ENCODE measurements around the gene GPATCH2L. TPM values are rescaled to one million over a fixed set of nuclear protein-coding genes. Genes with fewer than 3 reads are reported as not detected.

Gene GPATCH2L
- total RNA-seq, 2 donors from 2014 or later = 111 to 116 TPM

DNA sequence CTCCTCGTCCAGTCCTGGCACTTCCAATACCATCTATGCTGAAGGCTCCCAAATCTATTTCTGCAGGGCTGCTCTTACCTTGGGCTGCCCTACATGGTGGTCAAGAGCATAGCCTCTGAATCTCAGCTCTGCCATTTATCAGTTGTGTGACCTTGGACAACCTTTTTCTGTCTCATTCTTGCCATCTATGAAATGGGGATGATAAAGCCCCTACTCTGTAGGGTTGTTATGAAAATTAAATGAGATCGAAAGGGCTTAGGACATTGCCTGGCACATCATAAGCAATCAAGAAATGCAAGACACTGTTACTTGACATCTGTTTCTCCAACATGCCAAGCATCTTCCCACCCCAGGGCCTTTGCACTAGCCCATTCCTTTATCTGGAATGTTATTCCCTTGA, 45.5 kb upstream of the GPATCH2L start:
- WGBS, 2 experiments (ENCODE audit: insufficient coverage in 1 of 2, insufficient read length in 1 of 2) = 93 to 100% methylated on average over 2 of the region's 2 CpGs
- H3K27ac Mint-ChIP-seq = no peak overlapping the region

DNA sequence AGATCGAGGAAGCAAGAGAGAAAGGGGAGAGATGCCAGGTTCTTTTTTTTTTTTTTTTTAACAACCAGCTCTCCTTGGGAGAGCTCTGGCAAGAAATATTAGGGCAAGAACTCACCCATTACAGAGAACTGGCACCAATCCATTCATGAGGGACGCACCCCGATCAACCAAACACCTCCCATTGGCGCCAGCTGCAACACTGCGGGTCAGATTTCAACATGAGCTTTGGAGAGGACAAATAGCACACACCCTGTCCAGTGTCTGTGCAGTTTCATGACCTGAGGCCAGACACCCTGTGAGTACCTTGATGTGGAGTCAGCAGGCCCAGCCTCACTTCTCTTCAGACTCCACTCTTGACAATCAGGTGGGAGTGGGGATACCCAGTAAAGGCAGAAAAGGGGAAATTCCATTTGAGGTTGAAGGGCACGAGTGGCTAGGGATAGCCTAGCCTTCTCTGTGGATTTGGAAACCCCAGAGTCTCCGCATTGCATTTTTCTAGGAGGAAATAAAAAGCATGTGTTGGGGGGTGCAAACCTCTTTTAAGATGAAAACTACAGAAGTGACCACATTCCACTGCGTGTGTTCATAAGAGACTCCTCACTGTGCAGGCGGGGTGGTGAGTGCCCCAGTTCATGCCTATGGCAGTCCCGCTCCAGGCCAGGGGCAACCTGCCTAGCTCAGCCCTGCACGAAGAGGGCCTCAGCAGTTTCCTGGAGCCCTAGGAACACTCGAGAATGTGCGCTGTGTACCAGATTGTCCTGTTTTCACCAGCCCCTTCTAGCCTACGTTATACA, 42.4 kb upstream of the GPATCH2L start:
- Histone ChIP-seq H3K4me3 (ENCODE audit: low read length) (no peak overlapping the region), H3K9ac (ENCODE audit: extremely low read depth, low read length, poor library complexity, severe bottlenecking) (no peak overlapping the region), H3K27me3 (ENCODE audit: control insufficient read depth, insufficient read depth, low read length, poor library complexity, severe bottlenecking) (no peaks in the 10 kb centered on the region), H3K9me3 (ENCODE audit: control insufficient read depth, low read length) (no peaks in the 10 kb centered on the region), H3K36me3 (ENCODE audit: control insufficient read depth, insufficient read depth, low read length) (no peaks in the 10 kb centered on the region), H3K4me1 (ENCODE audit: control insufficient read depth, insufficient read depth, low read length) (no peaks in the 10 kb centered on the region), H3K27ac (ENCODE audit: low read depth, low read length) (no peak overlapping the region)
- H3K9me3 Mint-ChIP-seq = peaks cover 10% of the 10 kb centered on the region
- peaks cover 21% of the 10 kb centered on the region for H3K4me1 Mint-ChIP-seq
- TF ChIP-seq, protein P1, sequence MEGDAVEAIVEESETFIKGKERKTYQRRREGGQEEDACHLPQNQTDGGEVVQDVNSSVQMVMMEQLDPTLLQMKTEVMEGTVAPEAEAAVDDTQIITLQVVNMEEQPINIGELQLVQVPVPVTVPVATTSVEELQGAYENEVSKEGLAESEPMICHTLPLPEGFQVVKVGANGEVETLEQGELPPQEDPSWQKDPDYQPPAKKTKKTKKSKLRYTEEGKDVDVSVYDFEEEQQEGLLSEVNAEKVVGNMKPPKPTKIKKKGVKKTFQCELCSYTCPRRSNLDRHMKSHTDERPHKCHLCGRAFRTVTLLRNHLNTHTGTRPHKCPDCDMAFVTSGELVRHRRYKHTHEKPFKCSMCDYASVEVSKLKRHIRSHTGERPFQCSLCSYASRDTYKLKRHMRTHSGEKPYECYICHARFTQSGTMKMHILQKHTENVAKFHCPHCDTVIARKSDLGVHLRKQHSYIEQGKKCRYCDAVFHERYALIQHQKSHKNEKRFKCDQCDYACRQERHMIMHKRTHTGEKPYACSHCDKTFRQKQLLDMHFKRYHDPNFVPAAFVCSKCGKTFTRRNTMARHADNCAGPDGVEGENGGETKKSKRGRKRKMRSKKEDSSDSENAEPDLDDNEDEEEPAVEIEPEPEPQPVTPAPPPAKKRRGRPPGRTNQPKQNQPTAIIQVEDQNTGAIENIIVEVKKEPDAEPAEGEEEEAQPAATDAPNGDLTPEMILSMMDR (conservative IDR thresholded peaks at IDR 0.05) = no peak
- 91 to 92% methylated on average over 12 to 13 of the region's 14 CpGs for WGBS, 2 experiments (ENCODE audit: insufficient coverage in 1 of 2, insufficient read length in 1 of 2)
- no peak for DNase-seq
- no peak overlapping the region for H3K4me3 Mint-ChIP-seq
- H3K36me3 Mint-ChIP-seq (ENCODE audit: low read depth) = no peaks in the 10 kb centered on the region
- peaks cover 10% of the 10 kb centered on the region for H3K27me3 Mint-ChIP-seq (ENCODE audit: insufficient read depth)
- no peak overlapping the region for H3K27ac Mint-ChIP-seq

More for the DNA sequence above, 45.5 kb upstream of the GPATCH2L start:
- Mint-ChIP-seq H3K4me1 (peaks cover 5% of the 10 kb centered on the region), H3K27me3 (ENCODE audit: insufficient read depth) (peaks cover 6% of the 10 kb centered on the region), H3K36me3 (ENCODE audit: low read depth) (no peaks in the 10 kb centered on the region), H3K4me3 (no peak overlapping the region), H3K9me3 (peaks cover 10% of the 10 kb centered on the region)
- Histone ChIP-seq H3K9ac (ENCODE audit: extremely low read depth, low read length, poor library complexity, severe bottlenecking) (no peak overlapping the region), H3K4me1 (ENCODE audit: control insufficient read depth, insufficient read depth, low read length) (no peaks in the 10 kb centered on the region), H3K36me3 (ENCODE audit: control insufficient read depth, insufficient read depth, low read length) (no peaks in the 10 kb centered on the region), H3K27me3 (ENCODE audit: control insufficient read depth, insufficient read depth, low read length, poor library complexity, severe bottlenecking) (no peaks in the 10 kb centered on the region), H3K9me3 (ENCODE audit: control insufficient read depth, low read length) (no peaks in the 10 kb centered on the region), H3K4me3 (ENCODE audit: low read length) (no peak overlapping the region), H3K27ac (ENCODE audit: low read depth, low read length) (no peak overlapping the region)
- no peak for DNase-seq
- TF ChIP-seq, protein P1 (conservative IDR thresholded peaks at IDR 0.05) = no peak

GRCh38 chr14:76112889-76113624, 38.7 kb upstream of the GPATCH2L start:
- TF ChIP-seq, protein P1 (conservative IDR thresholded peaks at IDR 0.05) = peak; percentile 25
- Histone ChIP-seq H3K4me3 (ENCODE audit: low read length) (no peak overlapping the region), H3K9me3 (ENCODE audit: control insufficient read depth, low read length) (no peaks in the 10 kb centered on the region), H3K9ac (ENCODE audit: extremely low read depth, low read length, poor library complexity, severe bottlenecking) (no peak overlapping the region), H3K27me3 (ENCODE audit: control insufficient read depth, insufficient read depth, low read length, poor library complexity, severe bottlenecking) (no peaks in the 10 kb centered on the region), H3K27ac (ENCODE audit: low read depth, low read length) (no peak overlapping the region), H3K36me3 (ENCODE audit: control insufficient read depth, insufficient read depth, low read length) (no peaks in the 10 kb centered on the region), H3K4me1 (ENCODE audit: control insufficient read depth, insufficient read depth, low read length) (no peaks in the 10 kb centered on the region)
- no peaks in the 10 kb centered on the region for H3K36me3 Mint-ChIP-seq (ENCODE audit: low read depth)
- peaks cover 8% of the 10 kb centered on the region for H3K27me3 Mint-ChIP-seq (ENCODE audit: insufficient read depth)
- H3K27ac Mint-ChIP-seq = peak overlapping the region; percentile 80
- DNase-seq = peak; percentile 82
- H3K4me3 Mint-ChIP-seq = no peak overlapping the region
- peaks cover 9% of the 10 kb centered on the region for H3K9me3 Mint-ChIP-seq
- 79 to 83% methylated on average over 16 to 22 of the region's 22 CpGs for WGBS, 2 experiments (ENCODE audit: insufficient coverage in 1 of 2, insufficient read length in 1 of 2)
- peaks cover 25% of the 10 kb centered on the region for H3K4me1 Mint-ChIP-seq

All from endodermal cell (in vitro differentiated cells).